Measurements from ENCODE around the gene RTP5. TPM values are rescaled to one million over a fixed set of nuclear protein-coding genes. Genes with fewer than 3 reads are reported as not detected.
A peak's percentile ranks its signal among the peaks of the same experiment; 100 is the strongest.

RTP5 gene
- total RNA-seq, 2 donors from 2014 or later, result 0.63 TPM; not detected in 1

DNA sequence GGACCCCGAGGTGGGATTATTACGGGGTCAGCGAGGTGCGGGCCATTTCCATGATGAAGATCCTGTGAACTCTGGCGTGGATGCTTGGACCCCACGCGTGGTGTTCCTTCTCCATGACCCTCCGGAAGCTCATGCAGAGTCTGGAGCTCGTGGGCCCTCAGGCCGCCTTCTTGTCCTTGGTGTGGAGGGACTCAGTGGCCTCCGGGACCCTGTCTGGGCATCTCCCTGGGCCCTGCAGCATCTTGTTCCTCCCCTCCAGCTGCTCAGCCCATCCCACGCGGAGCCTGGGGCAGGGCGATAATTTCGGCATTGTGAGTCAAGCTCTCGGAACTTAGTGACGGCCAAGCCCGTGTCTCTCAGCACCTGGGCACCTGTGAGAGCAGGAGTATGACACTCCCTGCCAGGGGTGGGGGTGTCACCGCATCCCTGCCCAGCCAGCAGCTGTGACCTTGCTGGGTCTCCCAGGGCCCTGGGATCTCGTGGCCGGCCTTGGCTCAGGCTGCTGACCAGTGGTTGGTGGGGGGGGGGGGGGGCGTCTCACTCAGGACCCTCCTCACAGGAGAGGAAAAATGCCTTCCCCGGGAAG lies 24.6 kb downstream of the RTP5 start:
- Histone ChIP-seq H3K27ac (no peak overlapping the region), H3K4me3 (no peak overlapping the region), H3K4me1 (ENCODE audit: control insufficient read depth in 1 of 2, low read depth in 2 of 2) (peaks cover 3 to 4% of the 10 kb centered on the region in 2 donors), H3K9me3 (no peaks in the 10 kb centered on the region), H3K27me3 (replicated peaks; ENCODE audit: insufficient read depth) (no peaks in the 10 kb centered on the region), H3K36me3 (no peaks in the 10 kb centered on the region)
- ATAC-seq (ENCODE audit: insufficient number of reproducible peaks, low FRiP score, low read depth), result no peak
- TF ChIP-seq, protein P1, sequence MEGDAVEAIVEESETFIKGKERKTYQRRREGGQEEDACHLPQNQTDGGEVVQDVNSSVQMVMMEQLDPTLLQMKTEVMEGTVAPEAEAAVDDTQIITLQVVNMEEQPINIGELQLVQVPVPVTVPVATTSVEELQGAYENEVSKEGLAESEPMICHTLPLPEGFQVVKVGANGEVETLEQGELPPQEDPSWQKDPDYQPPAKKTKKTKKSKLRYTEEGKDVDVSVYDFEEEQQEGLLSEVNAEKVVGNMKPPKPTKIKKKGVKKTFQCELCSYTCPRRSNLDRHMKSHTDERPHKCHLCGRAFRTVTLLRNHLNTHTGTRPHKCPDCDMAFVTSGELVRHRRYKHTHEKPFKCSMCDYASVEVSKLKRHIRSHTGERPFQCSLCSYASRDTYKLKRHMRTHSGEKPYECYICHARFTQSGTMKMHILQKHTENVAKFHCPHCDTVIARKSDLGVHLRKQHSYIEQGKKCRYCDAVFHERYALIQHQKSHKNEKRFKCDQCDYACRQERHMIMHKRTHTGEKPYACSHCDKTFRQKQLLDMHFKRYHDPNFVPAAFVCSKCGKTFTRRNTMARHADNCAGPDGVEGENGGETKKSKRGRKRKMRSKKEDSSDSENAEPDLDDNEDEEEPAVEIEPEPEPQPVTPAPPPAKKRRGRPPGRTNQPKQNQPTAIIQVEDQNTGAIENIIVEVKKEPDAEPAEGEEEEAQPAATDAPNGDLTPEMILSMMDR (IDR thresholded peaks at IDR 0.05), result no peak
- DNase-seq (ENCODE audit: low spot score), result no peak

DNA sequence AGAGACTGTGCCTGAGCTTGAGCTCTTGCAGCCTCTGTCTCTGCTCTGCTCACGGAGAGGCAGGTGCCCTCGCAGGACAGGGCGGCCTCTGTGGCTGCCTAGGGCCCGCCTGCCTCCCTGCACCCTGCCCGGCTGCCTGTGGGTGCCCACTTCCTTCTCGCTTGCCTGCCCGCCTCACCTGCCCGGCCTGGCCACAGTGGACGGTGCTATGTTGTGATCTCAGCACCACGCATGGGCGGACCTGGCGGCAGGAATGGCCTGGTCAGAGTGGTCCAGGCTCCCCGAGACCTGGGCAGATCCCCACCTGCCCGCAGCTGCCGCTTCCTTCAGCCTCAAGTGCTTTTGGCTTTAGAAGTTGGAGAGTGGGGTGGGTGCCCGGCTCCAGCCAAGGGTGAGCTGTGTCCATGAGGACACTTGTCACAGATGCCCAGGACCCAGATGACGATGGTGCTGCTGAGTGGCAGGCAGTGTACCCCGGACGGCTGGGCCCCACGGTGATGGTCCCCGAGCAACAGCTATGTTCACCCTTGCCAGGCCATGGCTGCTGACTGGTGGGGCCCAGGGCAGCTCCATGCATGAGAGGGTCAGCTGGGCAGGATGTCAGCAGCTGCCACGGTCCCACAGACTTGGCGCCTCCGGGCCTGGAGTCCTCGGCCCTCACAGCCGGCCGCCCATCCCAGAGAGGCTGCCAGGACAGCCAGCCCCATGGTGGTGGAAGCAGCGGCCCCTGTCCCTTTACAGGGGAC lies 25.3 kb downstream of the RTP5 start:
- DNase-seq (ENCODE audit: low spot score) (no peak), ATAC-seq (ENCODE audit: insufficient number of reproducible peaks, low FRiP score, low read depth) (no peak)
- peaks cover 3 to 4% of the 10 kb centered on the region in 2 donors for H3K4me1 ChIP-seq (ENCODE audit: control insufficient read depth in 1 of 2, low read depth in 2 of 2)
- no peaks in the 10 kb centered on the region for H3K36me3 ChIP-seq
- H3K9me3 ChIP-seq, result no peaks in the 10 kb centered on the region
- TF ChIP-seq, protein P1 (IDR thresholded peaks at IDR 0.05), result no peak
- H3K4me3 ChIP-seq, result no peak overlapping the region
- no peaks in the 10 kb centered on the region for H3K27me3 ChIP-seq (replicated peaks; ENCODE audit: insufficient read depth)
- H3K27ac ChIP-seq, result peak overlapping the region in 1 of 2 donors; percentile 50

- Histone ChIP-seq H3K9me3 (no peaks in the 10 kb centered on the region), H3K27ac (peak overlapping the region in 1 of 2 donors; percentile 50), H3K36me3 (no peaks in the 10 kb centered on the region), H3K4me1 (ENCODE audit: control insufficient read depth in 1 of 2, low read depth in 2 of 2) (peaks cover 3 to 4% of the 10 kb centered on the region in 2 donors), H3K4me3 (no peak overlapping the region), H3K27me3 (replicated peaks; ENCODE audit: insufficient read depth) (no peaks in the 10 kb centered on the region)
- DNase-seq (ENCODE audit: low spot score) (no peak), ATAC-seq (ENCODE audit: insufficient number of reproducible peaks, low FRiP score, low read depth) (no peak)
- TF ChIP-seq, protein P1 (IDR thresholded peaks at IDR 0.05), result no peak
Observed at GRCh38 chr2:241895427-241895711, 25.8 kb downstream of the RTP5 start.

- no peak for DNase-seq (ENCODE audit: low spot score)
- peak; percentile 54 for ATAC-seq (ENCODE audit: insufficient number of reproducible peaks, low FRiP score, low read depth)
- Histone ChIP-seq H3K4me3 (no peak overlapping the region), H3K4me1 (ENCODE audit: control insufficient read depth in 1 of 2, low read depth in 2 of 2) (peaks cover 3 to 4% of the 10 kb centered on the region in 2 donors), H3K9me3 (no peaks in the 10 kb centered on the region), H3K36me3 (no peaks in the 10 kb centered on the region), H3K27me3 (replicated peaks; ENCODE audit: insufficient read depth) (no peaks in the 10 kb centered on the region), H3K27ac (peak overlapping the region in 1 of 2 donors; percentile 50)
- TF ChIP-seq, protein P1 (IDR thresholded peaks at IDR 0.05), result no peak
Observed at GRCh38 chr2:241895712-241896641, 26.4 kb downstream of the RTP5 start.

GRCh38 chr2:241896746-241897201 lies 27.2 kb downstream of the RTP5 start:
- no peak for ATAC-seq (ENCODE audit: insufficient number of reproducible peaks, low FRiP score, low read depth)
- no peak for DNase-seq (ENCODE audit: low spot score)
- TF ChIP-seq, protein P1 (IDR thresholded peaks at IDR 0.05), result no peak

More at GRCh38 chr2:241896746-241897201, 27.2 kb downstream of the RTP5 start:
- H3K4me3 ChIP-seq, result no peak overlapping the region
- no peaks in the 10 kb centered on the region for H3K27me3 ChIP-seq (replicated peaks; ENCODE audit: insufficient read depth)
- peaks cover 3 to 4% of the 10 kb centered on the region in 2 donors for H3K4me1 ChIP-seq (ENCODE audit: control insufficient read depth in 1 of 2, low read depth in 2 of 2)
- no peaks in the 10 kb centered on the region for H3K36me3 ChIP-seq
- H3K9me3 ChIP-seq, result no peaks in the 10 kb centered on the region
- no peak overlapping the region for H3K27ac ChIP-seq

Measured in thoracic aorta (tissue), 2 donors.